Left ventricle myocardium superior (tissue), 1 donor: ENCODE results near the gene KSR2. TPM values are rescaled to one million over a fixed set of nuclear protein-coding genes. Genes with fewer than 3 reads are reported as not detected.
"Not testable (repeated sequence)": the region's sequence is repeated elsewhere in the genome, so short reads cannot be mapped to it uniquely, and the experiment has no call there.

ENCODE experiments used
- ATAC-seq: fragments of 200-7000 bp; cut with Tn5 transposase; one replicate; pipeline ENCODE4 v1.9.1; 2020; ENCODE audit warnings: mild to moderate bottlenecking, moderate library complexity
- DNase-seq: peaks from one replicate; pipeline ENCODE4 v3.0.0-alpha.2; 2020
- intact Hi-C: fragments of 100-400 bp; cut with micrococcal nuclease; formaldehyde crosslinking; loops from one replicate; pipeline ENCODE4 v1.11.0; 2022
- total RNA-seq: library from RNA; stranded (reverse); fragmentation: NEBNext Ultra II Directional; extraction: Animal tissue kit (Norgen Biotek cat#: 25700); gene quantifications from one replicate; pipeline ENCODE4 v1.2.1, GENCODE V29; 2021
- donor health status: DM: no; HTN: yes; CAD: no; lungs with severe emphysema.

KSR2 gene
- total RNA-seq, 1 donor from 2014 or later, result not detected

DNA sequence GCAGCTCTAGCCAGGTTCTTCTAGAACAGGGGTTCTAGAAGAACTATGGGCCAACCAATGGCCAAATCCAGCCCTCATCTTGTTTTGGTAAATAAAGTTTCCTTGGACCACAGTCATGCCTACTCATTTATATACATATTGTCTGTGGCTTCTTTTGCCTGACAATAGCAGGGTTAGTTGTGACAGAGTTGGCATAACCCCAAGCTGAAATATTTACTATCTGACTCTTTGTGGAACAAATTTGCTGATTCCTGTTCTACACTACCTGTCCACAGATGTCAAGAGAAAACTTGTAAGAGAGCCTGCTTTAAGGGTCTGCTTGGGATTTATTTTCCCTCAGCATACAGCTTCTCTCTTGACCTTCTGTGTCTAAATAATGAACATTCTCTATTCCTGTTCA is 289.0 kb downstream of the KSR2 start:
- no peak for ATAC-seq
- intact Hi-C loops, result no loop called here

DNA sequence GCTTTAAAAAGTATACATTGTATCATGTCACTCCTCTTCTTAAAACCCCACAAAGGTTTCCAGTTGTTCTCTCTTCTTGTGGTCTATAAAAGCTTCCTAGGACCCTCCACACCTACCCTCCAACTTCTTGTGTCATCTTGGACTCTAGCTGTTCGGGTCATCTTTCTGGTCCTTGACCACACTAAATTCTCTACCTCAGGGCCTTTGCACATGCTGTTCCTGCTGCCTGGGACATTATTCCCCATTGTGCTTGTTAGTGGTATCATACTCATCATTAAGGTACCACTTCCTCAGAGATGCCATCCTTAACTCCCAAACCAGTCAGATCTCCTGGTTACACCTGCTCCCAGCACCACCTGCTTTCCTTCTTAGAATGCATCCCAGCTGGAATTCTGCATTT is 294.0 kb downstream of the KSR2 start:
- no peak for DNase-seq
- ATAC-seq, result no peak
- intact Hi-C loops, result no loop called here

More for the DNA sequence above, 289.0 kb downstream of the KSR2 start:
- no peak for DNase-seq

DNA sequence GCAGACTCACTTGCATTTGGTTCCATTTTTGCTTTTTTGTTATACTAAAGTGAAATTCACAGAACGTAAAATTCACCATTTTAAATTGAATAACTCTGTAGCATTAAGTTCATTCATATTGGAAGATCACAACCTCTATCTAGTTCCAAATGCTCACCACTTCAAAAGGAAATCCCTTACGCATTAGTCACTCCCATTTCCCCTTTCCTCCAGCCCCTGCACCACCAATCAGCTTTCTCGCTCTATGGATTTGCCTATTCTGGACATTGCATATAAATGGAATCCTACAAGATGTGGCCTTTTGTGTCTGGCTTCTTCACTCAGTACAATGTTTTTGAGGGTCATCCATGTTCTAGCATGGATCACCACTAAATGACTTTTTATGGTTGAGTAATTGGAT is 294.5 kb downstream of the KSR2 start:
- intact Hi-C loops, result no loop called here
- ATAC-seq, result no peak
- no peak for DNase-seq

DNA sequence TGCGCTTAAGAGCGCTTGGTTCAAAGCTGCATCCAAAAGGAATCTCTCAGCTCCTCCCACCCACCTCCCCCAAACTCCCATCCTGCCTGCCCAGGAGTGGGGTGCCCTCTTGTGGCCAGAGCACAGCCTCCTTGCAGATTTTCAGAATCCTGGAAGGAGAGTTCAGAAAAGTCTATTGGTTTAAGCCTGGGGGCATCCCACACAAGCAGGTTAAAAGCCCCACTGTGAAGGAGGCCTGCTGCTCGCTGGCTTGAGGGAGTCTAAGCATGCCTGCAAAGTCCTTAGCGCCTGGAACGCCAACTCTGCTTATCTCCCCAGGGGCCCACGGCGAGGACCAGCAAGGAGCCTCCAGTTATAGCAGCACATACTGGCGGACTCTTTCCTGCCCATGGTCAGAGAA is 297.1 kb downstream of the KSR2 start:
- peak; percentile 29 for DNase-seq
- intact Hi-C loops, result no loop called here
- no peak for ATAC-seq

DNA sequence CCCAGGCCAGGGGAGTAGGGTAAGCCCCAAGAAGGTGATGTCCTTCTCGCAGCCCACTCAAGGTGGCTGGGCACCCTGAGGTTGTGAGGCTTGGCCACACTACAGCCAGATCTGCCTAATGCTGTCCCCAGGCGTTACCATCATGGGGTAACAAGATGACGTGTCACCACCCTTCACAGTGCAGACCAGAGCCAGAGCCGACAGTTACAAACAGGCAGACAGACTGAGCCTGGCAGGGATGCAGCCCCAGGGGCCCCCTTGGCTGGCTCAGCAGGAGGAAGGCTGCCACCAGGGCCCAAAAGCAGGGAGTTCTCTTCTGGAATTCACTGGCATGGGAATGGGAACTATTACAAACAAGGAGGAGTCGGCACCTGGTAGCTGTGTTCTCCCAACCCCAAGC is 304.6 kb downstream of the KSR2 start:
- intact Hi-C loops, result no loop called here
- DNase-seq, result no peak
- no peak for ATAC-seq

DNA sequence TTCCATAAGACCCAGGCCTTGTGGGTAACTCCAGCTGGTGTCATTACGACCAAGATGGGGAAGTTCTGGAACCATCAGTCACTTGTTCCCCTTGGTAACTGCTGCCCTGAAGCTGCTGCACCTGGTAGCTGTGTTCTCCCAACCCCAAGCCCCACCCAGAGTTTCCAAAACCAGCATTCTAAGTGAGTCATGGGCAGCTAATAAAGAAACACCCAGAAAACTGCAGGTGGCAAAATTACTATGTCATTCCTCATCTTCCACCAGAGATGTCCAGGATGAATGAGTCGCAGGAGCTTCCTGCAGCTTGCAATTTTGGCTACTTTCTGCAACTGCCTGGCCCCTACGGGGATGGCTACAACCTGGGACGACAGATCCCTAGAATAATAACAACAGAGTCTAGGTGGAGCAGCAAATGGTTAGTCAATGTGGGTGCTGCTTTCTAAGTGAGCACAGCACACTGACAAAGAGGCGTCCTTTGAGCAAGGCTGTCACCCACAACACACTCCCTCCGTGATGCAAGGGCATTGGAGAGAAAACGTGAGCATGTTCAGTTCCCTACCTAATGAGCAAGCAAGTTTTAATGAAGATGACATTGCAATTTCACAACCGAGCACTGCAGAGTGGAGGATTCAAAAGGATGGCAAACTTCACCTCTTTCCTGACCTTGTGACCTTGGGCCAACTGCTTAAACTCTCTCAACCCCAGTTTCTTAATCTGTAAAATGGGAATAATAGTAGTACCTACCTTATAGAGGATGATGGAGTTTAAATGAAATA is 306.0 kb downstream of the KSR2 start:
- DNase-seq (no peak), ATAC-seq (no peak)
- intact Hi-C loops, result no loop called here

DNA sequence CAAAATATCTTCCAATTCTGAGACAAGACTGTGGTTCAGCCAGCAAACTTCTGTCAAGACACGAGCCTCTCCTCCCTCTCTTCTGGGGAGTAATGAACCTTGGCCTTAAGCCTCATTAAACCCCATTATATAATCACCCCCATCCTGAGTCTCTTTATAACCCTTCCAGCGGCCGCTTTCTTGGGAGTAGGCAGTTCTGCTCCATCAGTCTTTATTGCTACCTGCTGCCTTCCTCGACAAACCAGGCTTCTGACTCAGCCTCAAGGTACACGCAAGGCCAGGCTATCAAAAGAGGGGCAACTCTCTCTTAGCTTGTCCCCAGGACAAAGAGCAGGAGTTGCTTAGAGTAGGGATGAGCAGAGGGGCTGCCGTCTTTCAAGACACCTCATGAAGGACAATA is 306.6 kb downstream of the KSR2 start:
- DNase-seq, result no peak
- no peak for ATAC-seq
- intact Hi-C loops, result no loop called here

DNA sequence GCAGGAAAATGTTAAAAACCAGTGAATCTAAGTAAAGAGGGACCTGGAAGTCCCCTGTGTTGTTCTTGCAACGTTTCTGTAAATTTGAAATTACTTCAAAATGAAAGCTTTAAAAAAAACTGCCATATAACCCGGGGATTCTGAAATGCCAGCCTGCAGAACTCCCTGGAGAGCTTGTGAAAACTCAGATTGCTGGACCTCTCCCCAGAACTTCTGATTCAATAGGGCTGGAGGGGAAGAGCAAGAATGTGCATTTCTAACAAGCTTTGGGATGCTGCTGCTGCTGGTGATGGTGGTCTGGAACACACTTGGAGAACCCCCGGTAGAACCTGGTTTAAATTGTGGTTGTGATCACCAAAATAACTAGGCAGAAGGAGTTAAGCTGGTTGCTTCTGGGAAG is 307.3 kb downstream of the KSR2 start:
- intact Hi-C loops, result no loop called here
- DNase-seq (no peak), ATAC-seq (no peak)

DNA sequence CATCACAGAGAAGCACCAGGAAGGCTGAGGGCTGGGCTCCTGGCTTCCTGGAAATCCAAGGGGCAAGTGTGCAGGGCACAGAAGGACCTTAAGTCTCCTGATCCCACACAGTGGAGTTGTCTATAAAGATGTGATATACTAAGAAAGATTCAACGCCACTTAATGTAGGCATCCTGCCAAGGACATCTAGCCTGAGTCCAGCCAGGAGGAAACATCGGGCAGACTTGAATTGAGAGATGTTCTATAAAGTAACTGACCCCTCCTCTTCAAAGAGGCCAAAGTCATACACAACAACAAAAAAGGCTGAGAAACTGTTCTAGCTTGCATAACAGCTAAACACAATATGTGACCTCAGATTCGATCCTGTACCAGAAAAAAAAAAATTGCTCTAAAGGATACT is 307.9 kb downstream of the KSR2 start:
- DNase-seq (no peak), ATAC-seq (no peak)
- intact Hi-C loops, result no loop called here

DNA sequence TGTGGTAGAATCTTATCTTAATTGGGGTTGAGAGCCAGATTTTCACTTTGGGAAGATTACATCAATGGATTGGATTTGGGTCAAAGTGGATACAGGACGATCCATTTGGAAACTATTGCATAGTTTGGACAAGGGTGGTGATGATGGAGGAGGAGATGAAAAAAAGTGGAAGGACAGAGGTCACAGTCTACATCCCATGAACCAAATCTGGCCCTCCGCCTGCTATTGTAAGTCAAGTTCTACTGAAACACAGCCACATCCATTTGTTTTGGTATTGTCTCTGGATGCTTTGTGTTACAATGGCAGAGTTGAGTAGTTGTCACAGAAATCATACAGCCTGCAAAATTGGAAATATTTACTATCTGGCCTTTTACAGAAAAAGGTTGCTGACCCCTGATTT is 310.6 kb downstream of the KSR2 start:
- intact Hi-C loops, result no loop called here
- DNase-seq, result no peak

DNA sequence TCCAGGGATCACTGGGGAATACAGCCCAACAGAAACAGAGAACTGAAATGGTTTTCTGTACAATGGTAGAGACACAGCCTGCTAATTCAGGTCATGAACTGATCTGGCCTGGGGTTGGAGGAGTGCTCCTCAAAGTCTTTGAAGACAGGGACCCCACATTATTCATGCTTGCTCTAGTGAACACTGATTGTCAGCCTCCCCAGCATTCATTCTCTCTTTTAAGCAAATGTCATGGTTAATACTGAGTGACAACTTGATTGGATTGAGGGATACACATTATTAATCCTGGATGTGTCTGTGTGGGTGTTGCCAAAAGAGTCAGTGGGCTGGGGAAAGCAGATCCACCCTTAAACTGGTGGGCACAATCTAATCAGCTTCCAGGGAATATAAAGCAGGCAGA is 319.0 kb downstream of the KSR2 start:
- intact Hi-C loops, result no loop called here
- no peak for DNase-seq
- no peak for ATAC-seq

More for the DNA sequence above, 310.6 kb downstream of the KSR2 start:
- no peak for ATAC-seq

DNA sequence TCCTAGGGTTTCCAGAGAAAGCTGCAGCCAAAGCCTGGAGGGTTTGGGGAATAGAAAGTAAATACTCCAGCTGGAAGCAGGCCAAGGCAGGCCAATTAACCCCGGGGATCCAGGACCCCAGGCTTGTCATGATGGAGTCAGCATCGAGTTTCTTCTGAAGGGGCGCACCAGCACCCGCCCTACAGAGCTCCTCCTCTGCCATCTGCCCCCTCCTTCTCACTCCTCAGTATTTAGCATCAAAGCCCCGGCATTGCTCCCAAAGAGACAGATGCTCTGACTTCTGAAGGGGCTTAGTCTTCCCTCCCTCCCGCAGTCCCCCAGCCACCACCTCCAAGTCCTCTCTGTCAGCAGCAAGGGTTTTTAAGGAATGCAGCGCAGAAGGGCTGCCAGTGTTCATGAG is 322.3 kb downstream of the KSR2 start:
- no peak for DNase-seq
- no peak for ATAC-seq
- intact Hi-C loops, result no loop called here

DNA sequence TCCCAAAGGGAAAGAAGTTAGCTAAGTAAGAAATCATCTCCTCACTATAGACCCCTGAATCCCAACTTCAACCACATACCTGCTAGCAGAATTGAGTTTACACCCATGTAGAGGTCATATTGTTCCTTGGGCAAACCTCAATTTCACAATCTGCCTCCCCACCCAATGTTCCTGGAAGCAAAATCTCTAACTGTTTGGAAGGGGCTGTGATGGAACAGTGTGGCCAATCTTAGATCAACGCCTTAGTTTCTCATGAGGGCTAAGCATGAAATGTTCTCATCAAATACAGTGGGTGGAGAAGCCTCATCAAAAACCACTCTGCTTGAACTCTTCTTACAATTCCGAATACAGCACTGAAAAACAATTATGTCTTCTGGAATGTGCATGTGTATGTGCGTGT is 323.3 kb downstream of the KSR2 start:
- intact Hi-C loops, result no loop called here
- ATAC-seq (no peak), DNase-seq (no peak)

DNA sequence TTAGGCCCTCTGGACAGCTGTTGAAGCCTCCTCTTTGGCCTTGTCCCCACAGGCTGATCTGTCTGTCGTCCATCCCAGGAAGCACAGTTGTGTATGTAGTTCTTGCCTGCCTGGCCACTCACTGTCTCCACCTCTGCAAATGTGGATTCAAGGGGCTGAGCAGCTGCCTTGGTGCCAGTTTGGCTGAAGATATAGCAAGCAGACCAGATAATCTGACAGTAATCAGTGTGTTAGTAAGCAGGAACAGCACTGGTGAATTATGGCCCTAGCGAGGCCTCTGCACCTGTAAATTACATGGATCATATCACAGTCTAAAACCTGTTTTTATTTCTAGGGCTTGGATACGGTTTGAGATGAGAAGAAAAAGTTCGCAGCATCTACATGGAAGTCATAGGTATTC is 324.8 kb downstream of the KSR2 start:
- DNase-seq (no peak), ATAC-seq (no peak)
- intact Hi-C loops, result no loop called here

DNA sequence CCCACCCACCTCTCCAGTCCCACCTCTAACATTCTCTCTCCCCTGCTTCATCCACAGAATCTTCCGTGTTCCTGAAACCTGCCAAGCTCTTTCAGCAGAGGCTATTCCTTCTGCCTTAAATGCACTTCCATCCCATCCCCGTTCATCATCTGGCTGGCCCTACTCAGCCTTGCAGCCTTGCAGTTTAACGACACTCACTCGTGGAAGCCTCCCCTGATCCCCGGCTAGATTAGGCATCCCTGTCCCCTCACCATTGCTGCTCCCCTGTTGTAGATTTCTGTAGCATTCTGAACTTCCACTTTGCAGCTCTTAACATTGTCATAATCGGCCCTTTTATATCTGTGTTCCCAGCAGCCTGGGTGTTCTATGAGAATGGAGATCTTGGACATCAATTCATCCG is 326.9 kb downstream of the KSR2 start:
- no peak for DNase-seq
- no peak for ATAC-seq
- intact Hi-C loops, result no loop called here

DNA sequence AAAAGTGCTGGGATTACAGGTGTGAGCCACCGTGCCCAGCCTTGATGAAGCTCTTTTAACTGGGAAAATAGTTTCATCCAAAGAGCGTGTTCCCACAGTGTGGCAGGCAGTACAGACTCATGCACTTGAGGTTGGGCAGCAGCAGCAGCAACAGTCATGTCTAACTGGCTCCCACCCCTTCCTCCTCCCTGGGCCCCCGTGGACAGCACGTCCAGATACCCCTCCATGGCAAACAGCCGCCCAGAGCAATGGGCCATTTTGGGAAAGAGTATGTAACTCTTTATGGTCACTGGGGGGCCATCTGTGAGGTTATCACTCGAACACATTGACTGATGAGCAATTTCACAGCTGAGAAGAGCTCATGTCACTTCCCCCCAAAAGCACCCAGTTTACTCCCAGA is 328.3 kb downstream of the KSR2 start:
- ATAC-seq (no peak), DNase-seq (no peak)
- intact Hi-C loops, result no loop called here

DNA sequence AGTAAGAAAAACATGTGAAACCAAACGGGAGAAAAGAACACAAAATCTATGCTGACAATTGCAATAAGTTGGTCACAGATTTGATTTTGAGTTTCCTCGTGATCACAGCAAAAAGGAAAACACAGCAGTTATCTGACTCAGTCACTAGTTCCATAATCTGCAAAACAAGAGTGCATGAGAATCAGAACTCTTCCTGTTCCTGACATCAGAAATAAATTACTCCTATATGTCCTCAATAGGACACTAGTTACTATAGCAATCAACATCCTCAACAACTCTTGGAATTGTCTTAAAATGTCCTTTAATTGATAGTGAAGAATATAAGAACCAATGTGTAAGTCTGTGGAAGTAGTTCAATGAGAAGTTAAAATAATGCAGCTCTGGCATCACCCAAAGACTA is 339.3 kb downstream of the KSR2 start:
- intact Hi-C loops, result no loop called here
- DNase-seq (no peak), ATAC-seq (no peak)

DNA sequence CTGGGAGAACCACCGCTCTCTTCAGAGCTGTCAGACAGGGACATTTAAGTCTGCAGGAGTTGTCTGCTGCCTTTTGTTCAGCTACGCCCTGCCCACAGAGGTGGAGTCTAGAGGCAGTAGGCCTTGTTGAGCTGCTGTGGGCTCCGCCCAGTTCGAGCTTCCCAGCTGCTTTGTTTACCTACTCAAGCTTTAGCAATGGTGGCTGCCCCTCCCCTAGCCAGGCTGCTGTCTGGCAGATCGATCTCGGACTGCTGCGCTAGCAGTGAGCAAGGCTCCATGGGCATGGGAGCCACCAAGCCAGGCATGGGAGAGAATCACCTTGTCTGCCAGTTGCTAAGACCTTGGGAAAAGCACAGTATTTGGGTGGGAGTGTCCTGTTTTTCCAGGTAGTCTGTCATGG is 340.1 kb downstream of the KSR2 start:
- ATAC-seq, intact Hi-C loops: not testable (repeated sequence)

DNA sequence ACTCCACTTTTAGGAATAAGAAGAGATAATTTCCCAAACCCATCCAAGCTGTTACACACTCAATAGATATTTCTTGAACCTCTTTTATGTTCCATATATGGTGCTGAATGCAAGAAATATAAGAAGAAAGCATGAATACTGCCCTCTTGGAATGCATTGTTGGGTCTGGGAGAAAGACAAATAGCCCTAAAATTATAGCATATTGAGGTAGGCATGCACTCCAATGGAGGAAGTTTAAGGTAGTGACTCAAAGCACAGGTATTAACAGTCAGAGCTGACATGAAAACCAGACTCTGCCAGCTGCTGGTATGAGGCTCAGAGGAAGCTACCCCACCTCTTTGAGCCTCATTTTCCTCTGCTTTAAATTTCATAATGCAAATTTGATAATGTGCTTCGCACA is 346.0 kb downstream of the KSR2 start:
- ATAC-seq, result no peak

More for the DNA sequence above, 340.1 kb downstream of the KSR2 start:
- DNase-seq, result not testable (repeated sequence)

DNA sequence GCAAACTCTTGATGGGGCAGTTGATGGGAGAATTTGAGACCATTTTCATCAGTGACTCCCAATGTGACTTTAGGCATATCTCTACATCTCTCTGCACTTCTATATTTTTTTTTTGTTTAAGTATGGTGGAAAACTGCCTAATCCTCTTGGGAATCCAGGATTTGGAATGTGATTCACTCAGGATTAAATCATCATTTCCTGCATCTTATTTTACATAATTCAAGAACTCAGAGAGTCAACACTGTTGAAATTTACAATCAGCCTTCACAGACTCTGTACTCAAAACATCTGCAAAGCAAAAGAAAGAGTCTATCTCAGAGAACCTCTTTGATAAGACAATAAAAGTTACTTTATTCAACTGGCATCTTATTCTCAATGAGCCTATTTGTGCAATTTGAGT is 346.7 kb downstream of the KSR2 start:
- no peak for DNase-seq
- no peak for ATAC-seq
- intact Hi-C loops, result no loop called here

More for the DNA sequence above, 346.0 kb downstream of the KSR2 start:
- no peak for DNase-seq
- intact Hi-C loops, result no loop called here

DNA sequence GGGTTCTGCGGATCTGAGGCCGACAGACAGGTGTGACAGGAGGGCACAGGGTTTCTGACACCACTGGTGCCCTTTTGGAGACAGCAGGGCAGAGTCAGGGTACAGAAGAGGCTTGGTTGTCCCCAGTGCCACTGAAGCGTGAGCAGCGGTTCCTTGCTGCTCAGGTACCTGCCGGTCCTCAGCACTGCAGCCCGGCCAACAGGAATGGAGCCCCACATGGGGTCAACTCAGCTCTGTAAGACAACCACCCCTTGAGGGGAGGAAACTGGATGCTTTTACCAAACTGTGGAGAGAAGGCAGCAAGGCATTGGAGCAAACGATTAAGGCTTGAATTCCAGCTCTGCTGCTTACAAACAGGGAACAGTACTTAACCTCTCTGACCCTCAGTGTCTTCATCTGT is 361.0 kb downstream of the KSR2 start:
- intact Hi-C loops, result no loop called here
- ATAC-seq (no peak), DNase-seq (no peak)

DNA sequence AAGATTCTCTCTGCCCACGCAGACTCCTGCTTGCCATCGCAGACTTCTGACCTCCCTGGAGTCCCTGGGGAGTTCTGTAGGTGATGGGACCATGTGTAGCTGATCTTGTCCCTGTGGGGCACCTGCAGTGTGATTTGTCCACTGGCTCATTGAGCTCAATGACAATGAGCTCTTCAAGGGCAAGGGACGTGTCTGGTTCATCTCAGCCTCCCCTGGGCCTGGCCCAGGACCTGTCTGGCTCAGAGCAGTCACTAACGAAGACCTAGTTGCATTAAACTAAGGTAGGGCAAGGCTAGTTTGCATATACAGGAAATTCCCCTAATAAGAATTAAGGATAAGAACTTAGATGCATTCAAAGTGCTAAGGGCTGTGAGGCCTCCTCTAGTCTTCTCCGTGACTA is 361.8 kb downstream of the KSR2 start:
- intact Hi-C loops, result no loop called here
- DNase-seq (no peak), ATAC-seq (no peak)
